ENCODE data around the gene DHH. TPM values are rescaled to one million over a fixed set of nuclear protein-coding genes. Genes with fewer than 3 reads are reported as not detected.

The DHH gene
- total and polyA plus RNA-seq, 9 of the 15 experiments (the other 6 are each of a cell fraction or from before 2014, with no cell fraction given): 0.07 to 2.6 (median 0.54) TPM

DNA sequence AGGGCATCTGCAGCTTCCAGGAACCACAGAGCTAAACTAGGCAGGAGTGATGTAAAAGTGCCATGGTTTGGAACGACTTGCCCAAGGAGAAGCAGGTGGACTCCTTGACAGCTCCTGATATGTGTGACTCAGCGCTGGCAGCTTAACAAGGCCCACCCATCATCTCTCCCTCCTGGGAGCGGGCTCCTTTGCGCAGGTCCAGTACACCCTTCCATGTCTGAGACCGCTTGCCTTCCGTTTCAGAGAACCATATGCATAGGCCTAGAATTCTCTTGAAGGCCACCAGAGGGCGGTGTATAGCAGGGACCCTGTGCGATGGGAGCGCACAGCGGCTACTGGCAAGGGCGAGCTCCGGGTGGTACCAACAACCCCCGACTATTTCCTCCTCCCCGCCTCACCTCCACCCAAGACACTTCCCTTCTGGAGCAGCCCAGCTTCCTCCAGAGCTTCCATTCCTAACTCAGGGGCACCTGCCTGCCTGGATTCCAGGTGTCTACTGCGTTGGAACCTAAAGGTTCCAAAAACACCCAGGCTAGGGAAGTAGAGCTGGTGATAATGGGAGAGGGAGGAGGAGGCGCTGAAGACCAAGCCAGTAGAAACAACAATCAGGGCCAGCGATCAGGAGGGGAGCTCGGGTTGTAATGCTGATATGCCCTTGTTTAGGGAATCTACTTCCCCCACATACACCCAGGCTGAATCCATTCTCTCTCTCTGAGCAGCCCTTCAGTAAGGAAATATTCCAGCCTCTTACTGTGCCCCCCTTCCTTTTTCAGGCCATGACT lies 6.3 kb downstream of the DHH start (continued):
- TF ChIP-seq, protein P1, sequence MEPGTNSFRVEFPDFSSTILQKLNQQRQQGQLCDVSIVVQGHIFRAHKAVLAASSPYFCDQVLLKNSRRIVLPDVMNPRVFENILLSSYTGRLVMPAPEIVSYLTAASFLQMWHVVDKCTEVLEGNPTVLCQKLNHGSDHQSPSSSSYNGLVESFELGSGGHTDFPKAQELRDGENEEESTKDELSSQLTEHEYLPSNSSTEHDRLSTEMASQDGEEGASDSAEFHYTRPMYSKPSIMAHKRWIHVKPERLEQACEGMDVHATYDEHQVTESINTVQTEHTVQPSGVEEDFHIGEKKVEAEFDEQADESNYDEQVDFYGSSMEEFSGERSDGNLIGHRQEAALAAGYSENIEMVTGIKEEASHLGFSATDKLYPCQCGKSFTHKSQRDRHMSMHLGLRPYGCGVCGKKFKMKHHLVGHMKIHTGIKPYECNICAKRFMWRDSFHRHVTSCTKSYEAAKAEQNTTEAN (CRISPR knock-in tag; IDR thresholded peaks at IDR 0.05): no peak
- TF ChIP-seq HMG20A (CRISPR knock-in tag; conservative IDR thresholded peaks at IDR 0.05) (no peak), ZNF780A (CRISPR knock-in tag; IDR thresholded peaks at IDR 0.05) (no peak), SMAD1 (IDR thresholded peaks at IDR 0.05; ENCODE audit: low read depth, low read length, partially characterized antibody) (no peak), DNMT1 (IDR thresholded peaks at IDR 0.05) (no peak), ZKSCAN3 (CRISPR knock-in tag; IDR thresholded peaks at IDR 0.05) (no peak), BCL6 (CRISPR knock-in tag; IDR thresholded peaks at IDR 0.05) (no peak), ZNF778 (CRISPR knock-in tag; IDR thresholded peaks at IDR 0.05) (no peak), ZNF232 (CRISPR knock-in tag; IDR thresholded peaks at IDR 0.05) (no peak), ZNF583 (CRISPR knock-in tag; IDR thresholded peaks at IDR 0.05) (no peak), ZNF134 (CRISPR knock-in tag; conservative IDR thresholded peaks at IDR 0.05) (no peak), LARP7 (IDR thresholded peaks at IDR 0.05) (no peak)
- TF ChIP-seq, protein P2, sequence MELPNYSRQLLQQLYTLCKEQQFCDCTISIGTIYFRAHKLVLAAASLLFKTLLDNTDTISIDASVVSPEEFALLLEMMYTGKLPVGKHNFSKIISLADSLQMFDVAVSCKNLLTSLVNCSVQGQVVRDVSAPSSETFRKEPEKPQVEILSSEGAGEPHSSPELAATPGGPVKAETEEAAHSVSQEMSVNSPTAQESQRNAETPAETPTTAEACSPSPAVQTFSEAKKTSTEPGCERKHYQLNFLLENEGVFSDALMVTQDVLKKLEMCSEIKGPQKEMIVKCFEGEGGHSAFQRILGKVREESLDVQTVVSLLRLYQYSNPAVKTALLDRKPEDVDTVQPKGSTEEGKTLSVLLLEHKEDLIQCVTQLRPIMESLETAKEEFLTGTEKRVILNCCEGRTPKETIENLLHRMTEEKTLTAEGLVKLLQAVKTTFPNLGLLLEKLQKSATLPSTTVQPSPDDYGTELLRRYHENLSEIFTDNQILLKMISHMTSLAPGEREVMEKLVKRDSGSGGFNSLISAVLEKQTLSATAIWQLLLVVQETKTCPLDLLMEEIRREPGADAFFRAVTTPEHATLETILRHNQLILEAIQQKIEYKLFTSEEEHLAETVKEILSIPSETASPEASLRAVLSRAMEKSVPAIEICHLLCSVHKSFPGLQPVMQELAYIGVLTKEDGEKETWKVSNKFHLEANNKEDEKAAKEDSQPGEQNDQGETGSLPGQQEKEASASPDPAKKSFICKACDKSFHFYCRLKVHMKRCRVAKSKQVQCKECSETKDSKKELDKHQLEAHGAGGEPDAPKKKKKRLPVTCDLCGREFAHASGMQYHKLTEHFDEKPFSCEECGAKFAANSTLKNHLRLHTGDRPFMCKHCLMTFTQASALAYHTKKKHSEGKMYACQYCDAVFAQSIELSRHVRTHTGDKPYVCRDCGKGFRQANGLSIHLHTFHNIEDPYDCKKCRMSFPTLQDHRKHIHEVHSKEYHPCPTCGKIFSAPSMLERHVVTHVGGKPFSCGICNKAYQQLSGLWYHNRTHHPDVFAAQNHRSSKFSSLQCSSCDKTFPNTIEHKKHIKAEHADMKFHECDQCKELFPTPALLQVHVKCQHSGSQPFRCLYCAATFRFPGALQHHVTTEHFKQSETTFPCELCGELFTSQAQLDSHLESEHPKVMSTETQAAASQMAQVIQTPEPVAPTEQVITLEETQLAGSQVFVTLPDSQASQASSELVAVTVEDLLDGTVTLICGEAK (IDR thresholded peaks at IDR 0.05): no peak; the same call in 1 of the 2 replicates
- TF ChIP-seq, protein P2 (CRISPR knock-in tag; IDR thresholded peaks at IDR 0.05): no peak
- TF ChIP-seq, protein P3, sequence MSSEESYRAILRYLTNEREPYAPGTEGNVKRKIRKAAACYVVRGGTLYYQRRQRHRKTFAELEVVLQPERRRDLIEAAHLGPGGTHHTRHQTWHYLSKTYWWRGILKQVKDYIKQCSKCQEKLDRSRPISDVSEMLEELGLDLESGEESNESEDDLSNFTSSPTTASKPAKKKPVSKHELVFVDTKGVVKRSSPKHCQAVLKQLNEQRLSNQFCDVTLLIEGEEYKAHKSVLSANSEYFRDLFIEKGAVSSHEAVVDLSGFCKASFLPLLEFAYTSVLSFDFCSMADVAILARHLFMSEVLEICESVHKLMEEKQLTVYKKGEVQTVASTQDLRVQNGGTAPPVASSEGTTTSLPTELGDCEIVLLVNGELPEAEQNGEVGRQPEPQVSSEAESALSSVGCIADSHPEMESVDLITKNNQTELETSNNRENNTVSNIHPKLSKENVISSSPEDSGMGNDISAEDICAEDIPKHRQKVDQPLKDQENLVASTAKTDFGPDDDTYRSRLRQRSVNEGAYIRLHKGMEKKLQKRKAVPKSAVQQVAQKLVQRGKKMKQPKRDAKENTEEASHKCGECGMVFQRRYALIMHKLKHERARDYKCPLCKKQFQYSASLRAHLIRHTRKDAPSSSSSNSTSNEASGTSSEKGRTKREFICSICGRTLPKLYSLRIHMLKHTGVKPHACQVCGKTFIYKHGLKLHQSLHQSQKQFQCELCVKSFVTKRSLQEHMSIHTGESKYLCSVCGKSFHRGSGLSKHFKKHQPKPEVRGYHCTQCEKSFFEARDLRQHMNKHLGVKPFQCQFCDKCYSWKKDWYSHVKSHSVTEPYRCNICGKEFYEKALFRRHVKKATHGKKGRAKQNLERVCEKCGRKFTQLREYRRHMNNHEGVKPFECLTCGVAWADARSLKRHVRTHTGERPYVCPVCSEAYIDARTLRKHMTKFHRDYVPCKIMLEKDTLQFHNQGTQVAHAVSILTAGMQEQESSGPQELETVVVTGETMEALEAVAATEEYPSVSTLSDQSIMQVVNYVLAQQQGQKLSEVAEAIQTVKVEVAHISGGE (CRISPR knock-in tag; IDR thresholded peaks at IDR 0.05): no peak
